GM12878 (cell line): ENCODE data around the gene CD101. TPM values are rescaled to one million over a fixed set of nuclear protein-coding genes. Genes with fewer than 3 reads are reported as not detected.

ENCODE experiments used
- ATAC-seq: fragments of 200-7000 bp; cut with Tn5 transposase; 3 replicates; pipeline ENCODE4 v1.9.1; 2020; ENCODE audit warnings: mild to moderate bottlenecking, moderate library complexity
- BruUV-seq: library from RNA; stranded (reverse); fragments of 400-500 nt; replicated peaks from 2 replicates; lab custom pipeline; 2021; lab: Mats Ljungman, UMichigan
- CTCF ChIA-PET: fragments of 300-600 bp; sonication (Branson Sonifier 250); formaldehyde crosslinking; extraction: SDS; loops from one replicate; lab custom pipeline; 2021; ENCODE audit warnings: inconsistent platforms; lab: Yijun Ruan, JAX
- POLR2A ChIA-PET: fragments of 350-600 bp; formaldehyde crosslinking; extraction: SDS; loops from one replicate; lab custom pipeline; 2021; ENCODE audit warnings: inconsistent platforms; lab: Charles Lee
- RAD21 ChIA-PET: fragments of 300-600 bp; sonication (Branson Sonifier 250); formaldehyde crosslinking; loops from one replicate; lab custom pipeline; 2023; ENCODE audit warnings: antibody characterized with exemption; ENCODE audit not compliant: unreplicated experiment; lab: Charles Lee
- SMC1A ChIA-PET: fragments of 300-600 bp; sonication (Branson Sonifier 250); formaldehyde crosslinking; loops from one replicate; lab custom pipeline; 2023; ENCODE audit not compliant: unreplicated experiment, uncharacterized antibody; lab: Charles Lee
- DNase-seq: peaks from one replicate; pipeline ENCODE4 v3.0.0-alpha.2; 2011; ENCODE audit warnings: low read depth, low spot score
- FAIRE-seq: peaks from 3 replicates; lab custom pipeline; 2011; peaks lifted over from hg19 to GRCh38; lab: Jason Lieb, UNC
- H2AFZ ChIP-seq: 2 replicates; pipeline ENCODE4 v1.6.0; 2011; ENCODE audit warnings: low read depth, low read length, control low read depth; ENCODE audit not compliant: control insufficient read depth
- H3K27ac ChIP-seq: 2 replicates; pipeline ENCODE4 v1.5.1; 2011; ENCODE audit warnings: control low read depth; ENCODE audit not compliant: control insufficient read depth, insufficient read depth
- H3K27me3 ChIP-seq, 2 experiments: replicated peaks in 1 of 2; 2 replicates each; pipeline versions ENCODE4 v1.6.0 to v1.6.1; 2011; ENCODE audit warnings: low read length in 1 of 2; ENCODE audit not compliant: control insufficient read depth in 2 of 2, insufficient read depth in 2 of 2
- H3K36me3 ChIP-seq, 2 experiments: 2 replicates each; pipeline ENCODE4 v1.5.1; 2011; ENCODE audit warnings: low read length in 1 of 2; ENCODE audit not compliant: control insufficient read depth in 2 of 2, insufficient read depth in 2 of 2
- H3K4me1 ChIP-seq: 2 replicates; pipeline ENCODE4 v1.6.1; 2011; ENCODE audit warnings: mild to moderate bottlenecking, low read length, moderate library complexity, mixed read lengths; ENCODE audit not compliant: control insufficient read depth, insufficient read depth
- H3K4me2 ChIP-seq: 2 replicates; pipeline ENCODE4 v1.6.0; 2011; ENCODE audit warnings: control low read depth; ENCODE audit not compliant: control insufficient read depth, insufficient read depth
- H3K4me3 ChIP-seq: fragments of 200-600 bp; sonication (generic); 2 replicates; pipeline ENCODE4 v1.5.1; 2016
- H3K79me2 ChIP-seq: 2 replicates; pipeline ENCODE4 v1.6.0; 2011; ENCODE audit warnings: low read length; ENCODE audit not compliant: control insufficient read depth, insufficient read depth
- H3K9ac ChIP-seq: 2 replicates; pipeline ENCODE4 v1.8.0; 2011; ENCODE audit warnings: low read length, control low read depth, mixed read lengths; ENCODE audit not compliant: control insufficient read depth, insufficient read depth
- H3K9me3 ChIP-seq: replicated peaks from 3 replicates; pipeline ENCODE4 v1.5.1; 2011; ENCODE audit warnings: mild to moderate bottlenecking, low read length; ENCODE audit not compliant: control insufficient read depth, insufficient read depth
- H4K20me1 ChIP-seq: 2 replicates; pipeline ENCODE4 v1.6.0; 2011; ENCODE audit not compliant: control insufficient read depth, insufficient read depth
- CHD2 ChIP-seq: IDR thresholded peaks from 2 replicates; pipeline ENCODE4 v1.6.1; 2011; ENCODE audit warnings: low read depth, low read length, improper control_type of control experiment, borderline replicate concordance
- ELK1 ChIP-seq: IDR thresholded peaks from 2 replicates; pipeline ENCODE4 v1.6.1; 2012; ENCODE audit warnings: low read depth, low read length, improper control_type of control experiment
- HDAC2 ChIP-seq: fragments of 200-600 bp; sonication (generic); IDR thresholded peaks from 2 replicates; pipeline ENCODE4 v1.6.1; 2017
- HDAC6 ChIP-seq: fragments of 200-600 bp; sonication (generic); IDR thresholded peaks from one replicate; pipeline ENCODE4 v1.8.0; 2017; ENCODE audit warnings: antibody characterized with exemption; ENCODE audit not compliant: unreplicated experiment
- NBN ChIP-seq: fragments of 450-650 bp; IDR thresholded peaks from 2 replicates; pipeline ENCODE4 v1.6.1; 2016
- PAX5 ChIP-seq: IDR thresholded peaks from 2 replicates; pipeline ENCODE4 v1.6.1; 2011; ENCODE audit warnings: low read depth, low read length, borderline replicate concordance
- RAD21 ChIP-seq: IDR thresholded peaks from 2 replicates; pipeline ENCODE4 v1.6.1; 2011; ENCODE audit warnings: mild to moderate bottlenecking, low read depth, low read length, moderate library complexity; ENCODE audit not compliant: insufficient read depth
- RB1 ChIP-seq: fragments of 450-650 bp; formaldehyde crosslinking; IDR thresholded peaks from 2 replicates; pipeline ENCODE4 v1.6.1; 2017; ENCODE audit warnings: mild to moderate bottlenecking, borderline replicate concordance
- SP1 ChIP-seq: IDR thresholded peaks from one replicate; pipeline ENCODE4 v1.6.1; 2011; ENCODE audit warnings: low read depth, low read length
- YY1 ChIP-seq: IDR thresholded peaks from 2 replicates; pipeline ENCODE4 v1.6.1; 2011; ENCODE audit warnings: low read depth, mild to moderate bottlenecking, low read length
- WGBS: methylation state at CpG from one replicate; pipeline ENCODE4 v1.1.6; 2016; ENCODE audit warnings: low lambda C conversion rate; ENCODE audit not compliant: insufficient replicate concordance, insufficient coverage; ENCODE audit errors: missing lambda C conversion rate; 5-methylcytosine and 5-hydroxymethylcytosine counted together
- in situ Hi-C: fragments of 300-500 bp; cut with MboI; formaldehyde crosslinking; loops from 9 replicates; pipeline ENCODE4 v1.14.3; 2018; ENCODE audit warnings: mixed read lengths
- intact Hi-C: fragments of 100-400 bp; cut with micrococcal nuclease; formaldehyde crosslinking; loops from one replicate; pipeline ENCODE4 v1.14.2; 2022; ENCODE audit not compliant: unreplicated experiment
- polyA plus RNA-seq, 11 experiments: library from polyadenylated mRNA; depleted of rRNA in 4 of 11; unstranded in 6 of 11; stranded (reverse) in 5 of 11; fragments of >200 nt; fragmentation: Nextera tagmentation in 4 of 11; fragmentation: Illumina TruSeq in 1 of 11; extraction: Ambion mirVana in 4 of 11; extraction: Trizol in 1 of 11; gene quantifications; 1 replicate in 1 of 11; 2 replicates in 10 of 11; pipeline versions ENCODE4 v1.2.1 to v1.2.3, GENCODE V29; 2011 to 2016; ENCODE audit warnings: inconsistent platforms in 2 of 11, missing spikeins in 2 of 11, low read depth in 1 of 11
- total RNA-seq, 4 experiments: library from RNA; depleted of rRNA in 3 of 4; stranded (reverse); fragments of >200 nt in 3 of 4; fragmentation: Illumina TruSeq in 1 of 4; extraction: Trizol in 1 of 4; gene quantifications; 2 replicates each; pipeline versions ENCODE4 v1.2.1 to v1.2.3, GENCODE V29; 2013 to 2021
- TF ChIP-seq, protein P1 (sequence below): fragments of 450-650 bp; IDR thresholded peaks from 2 replicates; pipeline ENCODE4 v1.6.1; 2018; ENCODE audit warnings: borderline replicate concordance, mild to moderate bottlenecking; ENCODE audit not compliant: partially characterized antibody
- TF ChIP-seq, protein P2 (sequence below): IDR thresholded peaks from 2 replicates; pipeline ENCODE4 v1.6.1; 2011; ENCODE audit warnings: borderline replicate concordance, low read depth, mild to moderate bottlenecking, moderate library complexity, mixed read lengths, low read length; ENCODE audit not compliant: insufficient read depth; ENCODE audit errors: extremely low read length

The CD101 gene
- total and polyA plus RNA-seq, 10 of the 15 experiments (the other 5 are each of a cell fraction or from before 2014, with no cell fraction given): 0.56 to 7.9 (median 2.9) TPM

DNA sequence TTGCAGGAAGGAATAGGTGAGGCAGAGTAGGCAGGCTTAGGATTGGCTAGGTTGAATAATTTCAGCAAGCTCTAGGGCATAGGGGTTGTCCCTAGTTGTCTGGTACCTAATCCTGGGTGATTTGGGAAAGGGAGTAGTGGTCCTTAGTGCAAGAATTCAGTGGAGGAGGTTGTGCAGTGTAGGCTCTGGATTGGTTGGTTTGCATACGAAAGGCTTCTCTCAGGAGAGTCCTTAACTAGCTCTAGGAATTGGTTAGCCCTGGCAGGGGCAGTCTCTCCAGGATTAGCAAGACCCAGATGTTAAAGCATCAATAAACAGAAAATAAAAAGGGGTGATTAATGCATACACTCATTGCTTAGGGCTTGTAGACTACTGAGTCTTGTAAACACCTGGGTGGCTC, 9.6 kb upstream of the CD101 start:
- no peak overlapping the region for H3K4me3 ChIP-seq
- FAIRE-seq: no peak
- in situ Hi-C loops: no loop called here
- H3K27ac ChIP-seq: no peak overlapping the region
- H3K27me3 ChIP-seq: no peaks in the 10 kb centered on the region
- POLR2A ChIA-PET: no interaction called here
- SMC1A ChIA-PET: interaction anchor here (1.2 kb wide), 1 partner anchor 276 kb away, joined by 3 read pairs; no protein-coding TSS in a partner anchor
- H2AFZ ChIP-seq: no peak overlapping the region
- no peaks in the 10 kb centered on the region for H3K9me3 ChIP-seq
- H4K20me1 ChIP-seq: no peaks in the 10 kb centered on the region
- BruUV-seq: no TSS peak
- ATAC-seq: no peak
- TF ChIP-seq PAX5: no peak
- TF ChIP-seq RB1: no peak
- TF ChIP-seq ELK1: no peak
- no peak for TF ChIP-seq HDAC2
- no peak for TF ChIP-seq CHD2
- TF ChIP-seq, protein P1, sequence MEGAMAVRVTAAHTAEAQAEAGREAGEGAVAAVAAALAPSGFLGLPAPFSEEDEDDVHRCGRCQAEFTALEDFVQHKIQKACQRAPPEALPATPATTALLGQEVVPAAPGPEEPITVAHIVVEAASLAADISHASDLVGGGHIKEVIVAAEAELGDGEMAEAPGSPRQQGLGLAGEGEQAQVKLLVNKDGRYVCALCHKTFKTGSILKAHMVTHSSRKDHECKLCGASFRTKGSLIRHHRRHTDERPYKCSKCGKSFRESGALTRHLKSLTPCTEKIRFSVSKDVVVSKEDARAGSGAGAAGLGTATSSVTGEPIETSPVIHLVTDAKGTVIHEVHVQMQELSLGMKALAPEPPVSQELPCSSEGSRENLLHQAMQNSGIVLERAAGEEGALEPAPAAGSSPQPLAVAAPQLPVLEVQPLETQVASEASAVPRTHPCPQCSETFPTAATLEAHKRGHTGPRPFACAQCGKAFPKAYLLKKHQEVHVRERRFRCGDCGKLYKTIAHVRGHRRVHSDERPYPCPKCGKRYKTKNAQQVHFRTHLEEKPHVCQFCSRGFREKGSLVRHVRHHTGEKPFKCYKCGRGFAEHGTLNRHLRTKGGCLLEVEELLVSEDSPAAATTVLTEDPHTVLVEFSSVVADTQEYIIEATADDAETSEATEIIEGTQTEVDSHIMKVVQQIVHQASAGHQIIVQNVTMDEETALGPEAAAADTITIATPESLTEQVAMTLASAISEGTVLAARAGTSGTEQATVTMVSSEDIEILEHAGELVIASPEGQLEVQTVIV: no peak
- TF ChIP-seq SP1: no peak
- no peak for TF ChIP-seq HDAC6
- no peak for TF ChIP-seq RAD21
- TF ChIP-seq NBN: no peak
- TF ChIP-seq, protein P2, sequence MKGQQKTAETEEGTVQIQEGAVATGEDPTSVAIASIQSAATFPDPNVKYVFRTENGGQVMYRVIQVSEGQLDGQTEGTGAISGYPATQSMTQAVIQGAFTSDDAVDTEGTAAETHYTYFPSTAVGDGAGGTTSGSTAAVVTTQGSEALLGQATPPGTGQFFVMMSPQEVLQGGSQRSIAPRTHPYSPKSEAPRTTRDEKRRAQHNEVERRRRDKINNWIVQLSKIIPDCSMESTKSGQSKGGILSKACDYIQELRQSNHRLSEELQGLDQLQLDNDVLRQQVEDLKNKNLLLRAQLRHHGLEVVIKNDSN: no peak
- TF ChIP-seq YY1: no peak
- H3K9ac ChIP-seq: no peak overlapping the region
- no peaks in the 10 kb centered on the region for H3K4me1 ChIP-seq
- WGBS: 37% methylated on average over 1 of the region's 1 CpG
- no peaks in the 10 kb centered on the region for H3K36me3 ChIP-seq
- no peak for DNase-seq
- H3K79me2 ChIP-seq: no peaks in the 10 kb centered on the region
- no peak overlapping the region for H3K4me2 ChIP-seq
- RAD21 ChIA-PET: no interaction called here
- CTCF ChIA-PET: no interaction called here
- intact Hi-C loops: no loop called here
